22Rv1 (cell line): ENCODE measurements around the gene STIL.

ENCODE experiments used
- H3K27ac ChIP-seq: fragments of 450-650 bp; 2 replicates; pipeline ENCODE4 v1.5.1; 2017
- ZFX ChIP-seq: fragments of 450-650 bp; IDR thresholded peaks from 2 replicates; pipeline ENCODE4 v1.6.1; 2017; ENCODE audit warnings: antibody characterized with exemption, borderline replicate concordance
- TF ChIP-seq, protein P1 (sequence below): fragments of 450-650 bp; IDR thresholded peaks from 2 replicates; pipeline ENCODE4 v1.5.1; 2017; ENCODE audit warnings: mild to moderate bottlenecking

Gene STIL

DNA sequence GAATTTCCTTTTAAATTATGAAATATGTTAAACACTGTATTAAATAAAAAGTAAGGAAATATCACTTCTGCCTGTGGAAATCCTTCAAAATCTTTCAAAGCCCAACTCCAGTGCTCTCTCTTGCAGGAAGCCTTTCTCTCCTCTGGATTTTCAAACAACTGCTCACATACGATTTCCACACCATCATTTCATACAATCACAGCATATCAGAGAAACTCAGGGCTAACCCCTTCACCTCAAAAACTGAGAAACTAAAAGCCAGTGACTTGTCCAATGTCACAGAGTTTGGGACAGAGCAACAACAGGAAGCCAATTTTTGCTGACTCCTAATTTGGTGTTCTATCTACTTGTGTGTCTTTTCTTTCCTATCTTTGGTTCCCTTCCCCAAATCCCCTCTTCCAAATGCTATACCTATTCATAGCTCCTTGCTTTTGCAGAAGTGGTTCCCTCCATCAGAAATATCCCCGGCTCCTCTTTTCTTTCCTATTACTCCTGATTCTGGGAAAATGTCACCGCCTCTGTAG lies 69.5 kb downstream of the STIL start:
- H3K27ac ChIP-seq, result no peak overlapping the region
- TF ChIP-seq, protein P1, sequence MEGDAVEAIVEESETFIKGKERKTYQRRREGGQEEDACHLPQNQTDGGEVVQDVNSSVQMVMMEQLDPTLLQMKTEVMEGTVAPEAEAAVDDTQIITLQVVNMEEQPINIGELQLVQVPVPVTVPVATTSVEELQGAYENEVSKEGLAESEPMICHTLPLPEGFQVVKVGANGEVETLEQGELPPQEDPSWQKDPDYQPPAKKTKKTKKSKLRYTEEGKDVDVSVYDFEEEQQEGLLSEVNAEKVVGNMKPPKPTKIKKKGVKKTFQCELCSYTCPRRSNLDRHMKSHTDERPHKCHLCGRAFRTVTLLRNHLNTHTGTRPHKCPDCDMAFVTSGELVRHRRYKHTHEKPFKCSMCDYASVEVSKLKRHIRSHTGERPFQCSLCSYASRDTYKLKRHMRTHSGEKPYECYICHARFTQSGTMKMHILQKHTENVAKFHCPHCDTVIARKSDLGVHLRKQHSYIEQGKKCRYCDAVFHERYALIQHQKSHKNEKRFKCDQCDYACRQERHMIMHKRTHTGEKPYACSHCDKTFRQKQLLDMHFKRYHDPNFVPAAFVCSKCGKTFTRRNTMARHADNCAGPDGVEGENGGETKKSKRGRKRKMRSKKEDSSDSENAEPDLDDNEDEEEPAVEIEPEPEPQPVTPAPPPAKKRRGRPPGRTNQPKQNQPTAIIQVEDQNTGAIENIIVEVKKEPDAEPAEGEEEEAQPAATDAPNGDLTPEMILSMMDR, result no peak
- no peak for TF ChIP-seq ZFX

GRCh38 chr1:47243910-47244309 lies 70.0 kb downstream of the STIL start:
- no peak for TF ChIP-seq ZFX
- TF ChIP-seq, protein P1, result no peak
- no peak overlapping the region for H3K27ac ChIP-seq

DNA sequence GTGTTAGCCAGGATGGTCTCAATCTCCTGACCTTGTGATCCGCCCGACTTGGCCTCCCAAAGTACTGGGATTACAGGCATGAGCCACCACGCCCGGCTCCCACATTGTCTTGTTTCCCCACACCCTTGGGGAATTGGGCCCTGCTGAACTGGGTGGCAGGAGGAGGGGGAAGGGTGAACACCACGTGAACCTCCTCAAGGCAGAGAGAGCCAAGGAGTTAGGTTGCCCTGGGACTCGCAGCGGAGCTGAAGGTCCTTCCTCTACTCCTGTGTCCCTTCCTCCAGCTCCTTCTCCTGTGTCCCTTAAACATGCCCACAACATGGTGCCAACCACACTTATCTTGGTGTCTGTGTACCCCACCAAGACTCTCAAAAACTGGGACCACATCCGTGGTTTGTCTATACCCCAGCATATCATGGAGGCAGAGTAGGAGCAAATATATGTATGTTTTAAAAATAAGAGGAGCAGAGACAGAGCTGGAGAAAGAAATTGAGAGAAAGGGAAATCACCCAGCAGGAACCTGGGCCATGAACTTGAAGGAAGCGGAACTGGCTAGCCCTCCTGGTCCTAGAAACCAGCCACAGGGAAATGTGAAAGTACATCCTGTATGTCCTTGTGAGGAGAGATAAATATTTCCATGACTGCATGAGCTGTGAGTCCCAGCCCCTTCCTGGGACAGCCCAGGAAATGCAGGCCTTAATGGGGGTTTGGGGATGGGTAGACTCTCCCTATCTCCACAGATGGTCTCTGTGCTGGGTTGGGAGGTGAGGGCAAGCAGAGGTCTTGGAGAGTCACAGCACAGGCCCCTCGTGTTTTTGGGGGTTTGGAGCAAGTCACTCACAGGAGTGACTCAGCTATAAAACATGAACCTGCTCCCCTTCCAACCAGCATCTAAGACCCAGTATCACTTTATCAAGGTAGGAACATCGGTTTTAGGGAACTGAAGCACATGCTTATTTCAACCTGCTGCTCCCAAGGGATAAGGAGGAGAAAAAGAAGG lies 72.5 kb downstream of the STIL start:
- TF ChIP-seq, protein P1, result no peak
- TF ChIP-seq ZFX, result no peak
- no peak overlapping the region for H3K27ac ChIP-seq

GRCh38 chr1:47238935-47239592 lies 74.9 kb downstream of the STIL start:
- H3K27ac ChIP-seq, result no peak overlapping the region
- TF ChIP-seq, protein P1, result no peak
- TF ChIP-seq ZFX, result no peak

- no peak overlapping the region for H3K27ac ChIP-seq
- TF ChIP-seq, protein P1, result no peak
- no peak for TF ChIP-seq ZFX
Measured at GRCh38 chr1:47235806-47236205, 78.1 kb downstream of the STIL start.

GRCh38 chr1:47235241-47235681 lies 78.7 kb downstream of the STIL start:
- TF ChIP-seq, protein P1, result no peak
- no peak for TF ChIP-seq ZFX
- H3K27ac ChIP-seq, result no peak overlapping the region
